AG09309 (cell line): ENCODE measurements around the gene GLIS1.

Experiments used
- DNase-seq: peaks from one replicate; pipeline ENCODE4 v3.0.0-alpha.2; 2010; ENCODE audit warnings: low read depth
- H3K4me3 ChIP-seq: 2 replicates; pipeline ENCODE4 v1.5.1; 2011; ENCODE audit warnings: mild to moderate bottlenecking, low read depth, low read length, moderate library complexity; ENCODE audit not compliant: control insufficient read depth
- TF ChIP-seq, protein P1 (sequence below): IDR thresholded peaks from 2 replicates; pipeline ENCODE4 v1.5.1; 2011; ENCODE audit warnings: mild to moderate bottlenecking, low read depth, low read length, inconsistent platforms; ENCODE audit not compliant: insufficient read depth, control insufficient read depth; ENCODE audit errors: missing control alignments

The GLIS1 gene

DNA sequence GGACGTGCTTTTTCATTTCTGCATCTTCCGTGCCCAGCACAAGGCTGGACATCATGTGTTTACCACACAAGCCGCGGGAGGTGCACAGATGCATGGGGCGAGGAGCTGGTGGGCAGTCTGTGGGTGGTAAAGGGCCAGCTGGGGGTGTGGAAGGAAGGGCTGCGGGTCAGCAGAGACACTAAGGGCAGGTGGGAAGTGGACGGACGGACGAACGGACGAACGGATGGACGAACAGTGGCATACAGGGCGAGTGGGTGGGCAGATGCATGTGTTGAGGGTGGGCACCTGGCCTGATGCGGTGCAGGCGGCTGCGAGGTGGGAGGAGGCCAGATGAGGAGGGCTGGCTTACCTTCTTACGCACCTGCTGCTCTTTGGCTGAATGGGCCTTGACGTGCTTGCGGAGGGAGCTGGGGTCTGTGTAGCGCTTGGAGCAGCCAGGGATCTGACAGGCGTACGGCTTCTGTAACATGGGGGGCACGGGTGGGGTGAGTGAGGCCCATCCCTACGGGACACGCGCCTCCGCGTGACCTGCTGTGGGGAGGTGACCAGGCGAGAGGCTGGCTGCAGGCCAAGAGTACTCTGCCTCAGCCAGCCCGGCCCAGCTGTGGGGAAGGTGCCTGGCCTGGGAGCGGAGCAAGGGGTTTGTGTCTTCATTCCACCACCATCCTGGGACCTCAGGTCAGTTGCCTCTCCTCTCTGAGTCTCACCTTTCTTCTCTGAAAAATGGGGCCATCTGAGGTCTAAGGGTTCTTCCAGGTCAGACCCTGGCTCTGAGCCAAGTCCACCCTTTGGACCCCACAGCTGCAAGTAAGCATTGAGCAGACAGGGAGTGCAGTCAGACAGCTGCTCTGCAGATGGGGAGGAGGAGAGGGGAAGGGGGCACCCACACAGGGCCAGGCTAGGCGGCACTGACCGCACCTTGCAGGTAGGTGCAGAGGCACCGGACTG, 214.3 kb downstream of the GLIS1 start:
- no peak for DNase-seq
- TF ChIP-seq, protein P1, sequence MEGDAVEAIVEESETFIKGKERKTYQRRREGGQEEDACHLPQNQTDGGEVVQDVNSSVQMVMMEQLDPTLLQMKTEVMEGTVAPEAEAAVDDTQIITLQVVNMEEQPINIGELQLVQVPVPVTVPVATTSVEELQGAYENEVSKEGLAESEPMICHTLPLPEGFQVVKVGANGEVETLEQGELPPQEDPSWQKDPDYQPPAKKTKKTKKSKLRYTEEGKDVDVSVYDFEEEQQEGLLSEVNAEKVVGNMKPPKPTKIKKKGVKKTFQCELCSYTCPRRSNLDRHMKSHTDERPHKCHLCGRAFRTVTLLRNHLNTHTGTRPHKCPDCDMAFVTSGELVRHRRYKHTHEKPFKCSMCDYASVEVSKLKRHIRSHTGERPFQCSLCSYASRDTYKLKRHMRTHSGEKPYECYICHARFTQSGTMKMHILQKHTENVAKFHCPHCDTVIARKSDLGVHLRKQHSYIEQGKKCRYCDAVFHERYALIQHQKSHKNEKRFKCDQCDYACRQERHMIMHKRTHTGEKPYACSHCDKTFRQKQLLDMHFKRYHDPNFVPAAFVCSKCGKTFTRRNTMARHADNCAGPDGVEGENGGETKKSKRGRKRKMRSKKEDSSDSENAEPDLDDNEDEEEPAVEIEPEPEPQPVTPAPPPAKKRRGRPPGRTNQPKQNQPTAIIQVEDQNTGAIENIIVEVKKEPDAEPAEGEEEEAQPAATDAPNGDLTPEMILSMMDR = no peak

DNA sequence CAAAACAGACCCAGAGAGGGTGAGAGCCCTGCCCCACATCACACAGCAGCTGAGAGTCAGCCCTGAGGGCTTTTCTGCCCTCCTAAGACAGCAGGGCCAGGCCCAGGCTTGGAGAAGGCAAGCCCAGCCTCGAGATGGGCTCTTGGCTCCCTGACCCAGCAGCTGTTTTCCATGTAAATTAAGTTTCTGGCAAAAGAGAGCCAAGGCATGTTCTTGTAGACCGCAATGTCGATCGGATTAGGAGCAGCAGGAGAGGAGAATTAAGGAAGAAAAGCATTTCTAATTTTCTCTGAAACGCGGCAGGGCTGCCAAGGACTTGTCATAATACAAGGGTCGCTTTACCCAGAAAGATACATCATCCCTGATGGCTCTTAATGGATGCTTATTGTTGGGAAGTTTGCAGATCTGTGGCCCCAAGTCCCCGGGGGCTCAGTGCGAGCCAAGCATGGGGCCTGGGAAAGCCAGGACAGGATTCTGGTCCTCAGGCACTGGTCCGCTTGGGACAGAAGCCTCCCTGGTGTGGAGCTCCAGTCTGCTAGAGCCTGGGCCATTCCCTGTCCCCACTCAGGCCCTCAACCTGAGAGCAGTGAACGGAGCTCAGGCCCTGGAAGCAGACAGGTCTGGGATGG, 216.9 kb downstream of the GLIS1 start:
- no peak for DNase-seq
- TF ChIP-seq, protein P1 = no peak
- H3K4me3 ChIP-seq = no peak overlapping the region

More for the DNA sequence above, 214.3 kb downstream of the GLIS1 start:
- no peak overlapping the region for H3K4me3 ChIP-seq

DNA sequence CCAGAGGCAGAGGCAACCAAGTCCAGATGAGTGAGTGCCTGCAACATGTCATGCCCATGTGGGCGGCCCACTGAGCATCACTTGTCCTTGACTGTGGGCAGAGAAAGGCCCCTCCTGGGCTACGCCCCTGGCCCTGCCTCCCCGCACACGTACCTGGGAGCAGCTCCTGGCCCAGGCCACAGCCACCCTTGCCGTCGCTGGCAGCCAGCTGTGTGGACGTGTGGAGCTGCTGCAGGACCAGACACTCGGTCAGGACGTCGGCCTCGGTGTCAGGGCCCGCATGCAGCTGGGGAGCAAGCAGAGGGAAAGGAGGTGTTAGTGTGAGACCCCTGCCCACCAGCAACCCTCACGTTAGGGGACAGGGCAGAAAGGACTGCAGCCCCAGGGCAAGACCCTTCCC, 218.5 kb downstream of the GLIS1 start:
- no peak for DNase-seq
- no peak overlapping the region for H3K4me3 ChIP-seq
- TF ChIP-seq, protein P1 = no peak

DNA sequence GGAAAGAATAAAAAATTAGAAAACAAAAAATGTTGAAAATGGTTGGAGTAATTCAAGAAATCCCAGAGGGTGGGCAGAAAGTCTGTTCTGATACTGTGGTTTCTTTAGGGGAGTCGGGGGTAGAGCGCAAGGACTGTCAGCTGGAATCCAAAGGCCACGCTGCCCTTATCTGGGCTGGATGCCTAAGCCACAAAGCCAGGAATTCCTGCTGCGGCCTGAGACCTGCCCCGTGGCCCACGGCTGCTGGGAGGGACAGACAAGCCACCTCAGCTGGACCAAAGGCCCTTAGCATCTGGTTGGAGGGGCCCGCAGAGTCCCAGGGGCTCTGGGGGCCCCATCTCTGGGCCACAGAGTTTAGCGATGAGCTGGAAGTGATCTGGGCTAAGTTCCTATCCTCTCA, 219.5 kb downstream of the GLIS1 start:
- TF ChIP-seq, protein P1 = no peak
- no peak overlapping the region for H3K4me3 ChIP-seq
- no peak for DNase-seq

DNA sequence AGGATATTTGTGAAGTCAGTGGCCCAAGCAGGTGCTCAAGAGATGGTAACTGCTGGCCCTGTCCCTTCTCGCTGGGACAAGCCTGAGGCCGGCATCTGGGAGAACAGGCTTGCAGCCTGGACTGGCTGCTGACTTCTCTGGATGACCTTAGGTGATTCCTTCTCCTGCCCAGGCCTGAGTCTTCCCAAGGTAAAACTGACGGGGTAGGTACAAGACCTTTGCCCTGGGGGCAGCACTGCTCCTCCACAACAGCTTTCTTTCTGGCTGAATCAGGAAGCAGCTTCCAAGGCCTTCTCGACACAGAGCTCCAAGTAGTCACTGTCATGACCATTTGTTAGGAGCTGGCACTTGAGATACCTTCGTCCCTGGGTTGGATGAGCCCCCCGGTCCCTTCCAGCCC, 220.2 kb downstream of the GLIS1 start:
- H3K4me3 ChIP-seq = no peak overlapping the region
- no peak for DNase-seq
- TF ChIP-seq, protein P1 = no peak

DNA sequence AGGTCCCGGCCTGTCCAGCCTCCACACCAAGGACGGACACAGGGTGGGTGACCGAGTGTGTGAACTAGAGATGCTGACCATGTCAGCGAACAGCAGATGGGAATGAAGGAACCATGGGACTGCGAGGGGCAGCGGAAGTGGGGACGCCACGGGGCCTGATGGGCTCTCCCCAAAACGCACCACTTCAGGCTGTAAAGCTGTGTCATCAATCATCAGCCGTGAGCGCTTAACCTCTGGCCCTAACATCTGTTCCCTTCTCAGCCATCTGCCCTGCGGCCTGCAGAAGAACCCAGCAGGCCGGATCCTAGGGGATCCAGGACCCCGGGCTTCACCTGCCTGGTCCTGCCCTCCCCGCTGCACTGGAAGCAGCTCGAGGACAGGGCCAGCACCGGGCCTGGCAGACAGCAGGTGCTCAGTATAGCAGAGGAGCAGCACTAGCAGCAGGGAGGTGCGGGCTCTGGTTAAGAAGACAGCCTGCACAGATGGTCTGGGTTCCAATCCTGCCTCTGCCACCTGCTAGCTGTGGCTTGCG, 221.1 kb downstream of the GLIS1 start:
- TF ChIP-seq, protein P1 = no peak
- H3K4me3 ChIP-seq = no peak overlapping the region
- DNase-seq = no peak
